HUES64 (cell line): ENCODE results near the gene HSPA4.
"Not testable (repeated sequence)": the region's sequence is repeated elsewhere in the genome, so short reads cannot be mapped to it uniquely, and the experiment has no call there.

ENCODE experiments used
- H3K27ac ChIP-seq: 2 replicates; pipeline ENCODE4 v1.7.0; 2013; ENCODE audit warnings: low read depth, low read length, inconsistent platforms
- H3K27me3 ChIP-seq: 2 replicates; pipeline ENCODE4 v1.6.1; 2013; ENCODE audit warnings: mild to moderate bottlenecking, low read length; ENCODE audit not compliant: insufficient read depth
- H3K36me3 ChIP-seq: 2 replicates; pipeline ENCODE4 v1.6.1; 2013; ENCODE audit warnings: mild to moderate bottlenecking, low read length; ENCODE audit not compliant: insufficient read depth
- H3K4me1 ChIP-seq: 2 replicates; pipeline ENCODE4 v1.6.1; 2013; ENCODE audit warnings: mild to moderate bottlenecking, low read length, moderate library complexity; ENCODE audit not compliant: insufficient read depth
- H3K4me3 ChIP-seq: 2 replicates; pipeline ENCODE4 v1.5.1; 2013; ENCODE audit warnings: mild to moderate bottlenecking, low read length, moderate library complexity
- H3K9ac ChIP-seq: 2 replicates; pipeline ENCODE4 v1.6.1; 2013; ENCODE audit warnings: mild to moderate bottlenecking, low read depth, low read length
- H3K9me3 ChIP-seq: 2 replicates; pipeline ENCODE4 v1.6.1; 2013; ENCODE audit warnings: low read depth, low read length; ENCODE audit not compliant: insufficient read depth
- WGBS: fragments of 150-250, 120-280 bp; methylation state at CpG from one replicate; pipeline ENCODE4 v1.1.7; 2013; ENCODE audit warnings: missing lambda C conversion rate; 5-methylcytosine and 5-hydroxymethylcytosine counted together

The HSPA4 gene

GRCh38 chr5:133075572-133076536, 24.0 kb downstream of the HSPA4 start:
- Histone ChIP-seq H3K36me3 (peaks cover 95% of the 10 kb centered on the region), H3K4me1 (peaks cover 13% of the 10 kb centered on the region), H3K4me3 (no peak overlapping the region), H3K27me3 (no peaks in the 10 kb centered on the region), H3K27ac (no peak overlapping the region), H3K9ac (no peak overlapping the region), H3K9me3 (no peaks in the 10 kb centered on the region)
- 86% methylated on average over 6 of the region's 7 CpGs for WGBS

- Histone ChIP-seq H3K9me3 (no peaks in the 10 kb centered on the region), H3K4me3 (no peak overlapping the region), H3K27me3 (no peaks in the 10 kb centered on the region), H3K27ac (no peak overlapping the region), H3K36me3 (peaks cover 84% of the 10 kb centered on the region), H3K4me1 (0 out of 2 replicates have a peak, but pooled peaks cover 5% of the 10 kb centered on the region), H3K9ac (no peak overlapping the region)
- 100% methylated on average over 2 of the region's 3 CpGs for WGBS
These were observed 27.2 kb downstream of the HSPA4 start for GRCh38 chr5:133079048-133079447.

DNA sequence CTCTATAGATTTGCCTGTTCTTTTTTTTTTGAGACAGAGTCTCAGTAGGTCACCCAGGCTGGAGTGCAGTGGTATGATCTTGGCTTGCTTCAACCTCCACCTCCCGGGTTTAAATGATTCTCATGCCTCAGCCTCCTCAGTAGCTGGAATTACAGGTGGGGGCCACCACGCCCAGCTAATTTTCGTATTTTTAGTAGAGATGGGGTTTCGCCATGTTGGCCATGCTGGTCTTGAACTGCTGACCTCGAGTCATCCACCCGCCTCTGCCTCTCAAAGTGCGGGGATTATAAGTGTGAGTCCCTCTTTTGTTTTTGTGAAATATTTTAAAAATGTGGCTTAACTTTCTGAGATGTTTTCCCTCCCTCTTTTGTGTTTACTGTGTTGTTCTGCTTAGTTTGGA, 29.2 kb downstream of the HSPA4 start:
- no peak overlapping the region for H3K27ac ChIP-seq
- no peak overlapping the region for H3K4me3 ChIP-seq
- H3K27me3 ChIP-seq = no peaks in the 10 kb centered on the region
- WGBS = 96% methylated on average over 7 of the region's 7 CpGs
- no peak overlapping the region for H3K9ac ChIP-seq
- peaks cover 84% of the 10 kb centered on the region for H3K36me3 ChIP-seq
- no peaks in the 10 kb centered on the region for H3K9me3 ChIP-seq
- 0 out of 2 replicates have a peak, but pooled peaks cover 5% of the 10 kb centered on the region for H3K4me1 ChIP-seq

DNA sequence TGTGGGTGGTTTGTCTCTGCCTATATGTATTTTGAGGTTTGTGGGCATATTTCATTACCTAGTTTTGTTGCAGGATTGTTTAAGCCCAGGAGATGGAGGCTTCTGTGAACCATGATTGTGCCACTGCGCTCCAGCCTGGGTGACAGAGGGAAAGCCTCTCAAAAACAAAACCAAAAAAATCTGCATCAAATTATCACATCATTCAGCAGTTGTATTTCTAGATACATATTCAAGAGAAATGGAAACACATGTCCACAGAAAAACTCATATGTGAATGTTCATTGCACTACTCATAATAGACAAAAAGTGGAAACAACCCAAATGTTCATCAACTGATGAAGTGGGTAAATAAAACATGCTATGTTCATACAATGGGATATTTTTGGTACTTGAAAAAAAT, 29.9 kb downstream of the HSPA4 start:
- Histone ChIP-seq H3K4me3 (no peak overlapping the region), H3K36me3 (peaks cover 84% of the 10 kb centered on the region), H3K27me3 (no peaks in the 10 kb centered on the region), H3K9ac (no peak overlapping the region), H3K4me1 (0 out of 2 replicates have a peak, but pooled peaks cover 5% of the 10 kb centered on the region), H3K9me3 (no peaks in the 10 kb centered on the region), H3K27ac (no peak overlapping the region)
- 80% methylated on average over 1 of the region's 1 CpG for WGBS

DNA sequence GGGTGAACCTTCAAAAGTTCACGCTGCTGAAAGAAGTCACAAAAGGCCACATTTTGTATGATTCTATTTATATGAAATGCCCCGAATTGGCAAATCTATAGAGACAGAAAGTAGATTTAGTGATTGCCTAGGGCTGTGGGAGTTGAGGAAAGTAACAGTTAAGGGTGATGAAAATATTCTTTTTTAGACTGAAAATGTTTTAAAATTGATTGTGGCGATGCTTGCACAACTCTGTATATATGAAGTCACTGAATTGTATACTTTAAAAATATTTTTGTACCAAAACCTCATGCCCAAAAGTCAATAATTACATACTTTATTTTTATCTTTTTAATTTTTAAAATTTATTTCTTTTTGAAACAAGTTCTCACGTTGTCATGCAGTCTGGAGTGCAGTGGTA, 30.3 kb downstream of the HSPA4 start:
- Histone ChIP-seq H3K27me3 (no peaks in the 10 kb centered on the region), H3K9ac (no peak overlapping the region), H3K4me3 (no peak overlapping the region), H3K27ac (no peak overlapping the region), H3K4me1 (0 out of 2 replicates have a peak, but pooled peaks cover 5% of the 10 kb centered on the region), H3K36me3 (peaks cover 84% of the 10 kb centered on the region), H3K9me3 (no peaks in the 10 kb centered on the region)
- 94% methylated on average over 4 of the region's 4 CpGs for WGBS

- Histone ChIP-seq H3K9ac (no peak overlapping the region), H3K4me1 (0 out of 2 replicates have a peak, but pooled peaks cover 5% of the 10 kb centered on the region), H3K36me3 (peaks cover 85% of the 10 kb centered on the region), H3K4me3 (no peak overlapping the region), H3K27ac (no peak overlapping the region), H3K27me3 (no peaks in the 10 kb centered on the region), H3K9me3 (no peaks in the 10 kb centered on the region)
- 100% methylated on average over 1 of the region's 1 CpG for WGBS
These were observed 32.1 kb downstream of the HSPA4 start for GRCh38 chr5:133083901-133084300.

DNA sequence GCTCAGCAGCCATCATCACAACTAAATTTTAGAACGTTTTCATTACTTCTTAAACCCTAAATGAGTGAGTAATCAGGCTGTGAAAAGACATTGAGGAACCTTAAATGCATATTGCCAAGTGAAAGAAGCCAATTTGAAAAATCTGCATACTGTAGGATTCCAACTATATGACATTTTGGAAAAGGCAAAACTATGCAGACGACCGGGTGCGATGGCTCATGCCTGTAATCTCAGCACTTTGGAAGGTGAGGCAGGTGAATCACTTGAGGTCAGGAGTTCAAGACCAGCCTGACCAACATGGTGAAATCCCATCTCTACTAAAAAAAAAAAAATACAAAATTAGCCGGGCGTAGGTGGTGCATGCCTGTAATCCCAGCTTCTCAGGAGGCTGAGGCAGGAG, 33.4 kb downstream of the HSPA4 start:
- H3K36me3 ChIP-seq = peaks cover 85% of the 10 kb centered on the region
- not testable (repeated sequence) for H3K4me3 ChIP-seq, H3K9me3 ChIP-seq, H3K9ac ChIP-seq, H3K4me1 ChIP-seq, H3K27me3 ChIP-seq, H3K27ac ChIP-seq
- 92% methylated on average over 6 of the region's 6 CpGs for WGBS

DNA sequence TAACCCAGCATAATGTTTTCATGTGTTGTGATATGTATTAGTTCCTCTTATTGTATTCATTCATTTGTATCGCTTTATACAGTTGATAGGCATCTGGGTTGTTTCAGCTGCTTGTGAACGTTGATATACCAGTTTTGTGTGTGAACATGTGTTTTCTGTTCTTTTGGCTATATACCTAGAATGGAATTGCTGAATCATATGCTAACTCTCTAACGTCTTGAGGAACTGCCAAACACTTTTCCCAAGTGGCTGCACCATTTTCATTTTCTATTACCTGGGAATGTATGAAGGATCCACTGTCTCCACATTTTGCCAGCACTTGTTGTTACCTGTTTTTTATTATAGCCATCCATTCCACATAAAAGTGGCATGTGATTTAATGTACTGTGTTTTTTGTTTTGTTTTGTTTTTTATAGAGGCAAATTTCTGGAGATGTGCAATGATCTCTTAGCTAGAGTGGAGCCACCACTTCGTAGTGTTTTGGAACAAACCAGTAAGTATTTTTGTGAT, 34.6 kb downstream of the HSPA4 start:
- Histone ChIP-seq H3K4me3 (no peak overlapping the region), H3K27ac (no peak overlapping the region), H3K9me3 (no peaks in the 10 kb centered on the region), H3K27me3 (no peaks in the 10 kb centered on the region), H3K9ac (no peak overlapping the region), H3K36me3 (peaks cover 87% of the 10 kb centered on the region), H3K4me1 (no peaks in the 10 kb centered on the region)
- 83% methylated on average over 4 of the region's 4 CpGs for WGBS

- Histone ChIP-seq H3K27ac (no peak overlapping the region), H3K4me3 (no peak overlapping the region), H3K9ac (no peak overlapping the region), H3K36me3 (peaks cover 92% of the 10 kb centered on the region), H3K4me1 (no peaks in the 10 kb centered on the region), H3K27me3 (no peaks in the 10 kb centered on the region), H3K9me3 (no peaks in the 10 kb centered on the region)
- WGBS = over 99% methylated on average over 3 of the region's 3 CpGs
These were observed 36.3 kb downstream of the HSPA4 start for GRCh38 chr5:133088064-133088463.

DNA sequence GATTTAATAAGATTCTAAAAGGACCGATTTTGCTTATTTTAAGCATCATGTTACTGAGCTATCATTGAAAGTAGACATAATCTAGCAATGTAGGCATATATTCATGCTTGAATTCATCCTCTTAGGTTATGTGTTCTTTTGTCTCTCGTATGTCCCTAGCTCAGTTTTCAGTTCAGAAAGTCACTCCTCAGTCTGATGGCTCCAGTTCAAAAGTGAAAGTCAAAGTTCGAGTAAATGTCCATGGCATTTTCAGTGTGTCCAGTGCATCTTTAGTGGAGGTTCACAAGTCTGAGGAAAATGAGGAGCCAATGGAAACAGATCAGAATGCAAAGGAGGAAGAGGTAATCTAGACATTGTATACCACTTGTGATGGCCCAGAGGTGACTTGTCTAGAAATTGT, 39.2 kb downstream of the HSPA4 start:
- H3K9ac ChIP-seq = no peak overlapping the region
- H3K4me3 ChIP-seq = no peak overlapping the region
- no peaks in the 10 kb centered on the region for H3K4me1 ChIP-seq
- no peaks in the 10 kb centered on the region for H3K9me3 ChIP-seq
- H3K36me3 ChIP-seq = peaks cover 98% of the 10 kb centered on the region
- no peak overlapping the region for H3K27ac ChIP-seq
- 95% methylated on average over 3 of the region's 3 CpGs for WGBS
- H3K27me3 ChIP-seq = no peaks in the 10 kb centered on the region

DNA sequence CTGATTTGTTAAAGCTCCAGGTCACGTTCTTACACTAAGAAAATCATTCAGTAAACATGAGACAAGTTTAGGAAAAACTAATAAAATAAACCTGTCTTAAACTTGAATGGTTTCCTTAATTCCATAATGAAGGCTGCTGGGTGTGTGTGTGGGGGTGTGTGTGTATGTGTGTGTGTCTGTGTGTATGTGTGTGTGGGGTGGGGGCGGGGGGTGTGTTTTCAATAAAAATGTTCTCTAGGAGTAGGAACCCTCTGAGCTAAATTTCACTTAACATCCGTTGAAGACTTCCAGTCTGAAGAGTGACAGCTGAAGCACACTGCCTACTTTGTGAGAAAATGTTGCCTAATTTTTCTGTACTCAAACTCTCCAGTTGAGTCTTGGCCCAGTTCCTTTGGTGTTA, 54.5 kb downstream of the HSPA4 start:
- Histone ChIP-seq H3K4me3 (no peak overlapping the region), H3K9ac (no peak overlapping the region), H3K9me3 (no peaks in the 10 kb centered on the region), H3K27me3 (no peaks in the 10 kb centered on the region), H3K4me1 (no peaks in the 10 kb centered on the region), H3K36me3 (peaks cover 43% of the 10 kb centered on the region), H3K27ac (no peak overlapping the region)
- WGBS = 91% methylated on average over 3 of the region's 3 CpGs
